H1 (cell line): ENCODE results near the gene ADCY3. TPM values are rescaled to one million over a fixed set of nuclear protein-coding genes. Genes with fewer than 3 reads are reported as not detected.

ENCODE experiments used
- CTCF ChIA-PET: fragments of 300-600 bp; sonication (Branson Sonifier 250); formaldehyde crosslinking; loops from one replicate; lab custom pipeline; 2021; ENCODE audit not compliant: partially characterized antibody; lab: Charles Lee
- POLR2A ChIA-PET: fragments of 300-600 bp; sonication (Branson Sonifier 250); formaldehyde crosslinking; loops from one replicate; lab custom pipeline; 2021; ENCODE audit warnings: inconsistent platforms; ENCODE audit not compliant: partially characterized antibody; lab: Charles Lee
- DNase-seq, 2 experiments: peaks; one replicate each; pipeline versions ENCODE4 v3.0.0 to v3.0.0-alpha.2; 2010 to 2022; ENCODE audit warnings: low spot score in 2 of 2, low read depth in 1 of 2, mixed read lengths in 1 of 2
- FAIRE-seq: peaks from 2 replicates; lab custom pipeline; 2011; peaks lifted over from hg19 to GRCh38; lab: Jason Lieb, UNC
- H2AFZ ChIP-seq: 2 replicates; pipeline ENCODE4 v1.8.1; 2012; ENCODE audit warnings: low read length, inconsistent platforms
- H2AK5ac ChIP-seq: 2 replicates; pipeline ENCODE4 v1.6.1; 2013; ENCODE audit warnings: low read depth, low read length
- H2BK120ac ChIP-seq: replicated peaks from 2 replicates; pipeline ENCODE3; 2013; ENCODE audit warnings: low read depth, low read length, inconsistent platforms
- H2BK12ac ChIP-seq: 2 replicates; pipeline ENCODE4 v1.6.1; 2013; ENCODE audit warnings: low read depth, low read length
- H2BK15ac ChIP-seq: 2 replicates; pipeline ENCODE4 v1.6.1; 2013; ENCODE audit warnings: low read length
- H2BK20ac ChIP-seq: 2 replicates; pipeline ENCODE4 v1.6.1; 2013; ENCODE audit warnings: low read length
- H2BK5ac ChIP-seq: 2 replicates; pipeline ENCODE4 v1.6.1; 2013; ENCODE audit warnings: low read depth, low read length
- H3K14ac ChIP-seq: 2 replicates; pipeline ENCODE4 v1.6.1; 2013; ENCODE audit warnings: inconsistent platforms; ENCODE audit not compliant: insufficient read length
- H3K18ac ChIP-seq: 2 replicates; pipeline ENCODE4 v1.6.1; 2013; ENCODE audit warnings: low read length; ENCODE audit errors: extremely low read depth
- H3K23ac ChIP-seq: 2 replicates; pipeline ENCODE4 v1.6.1; 2013; ENCODE audit warnings: inconsistent platforms; ENCODE audit not compliant: insufficient read length
- H3K23me2 ChIP-seq: 2 replicates; pipeline ENCODE4 v1.6.1; 2013; ENCODE audit warnings: low read depth, low read length
- H3K27ac ChIP-seq: 2 replicates; pipeline ENCODE4 v1.6.1; 2011; ENCODE audit warnings: low read depth, low read length, inconsistent platforms
- H3K27me3 ChIP-seq, 4 experiments: replicated peaks in 1 of 4; 1 replicate in 1 of 4; 2 replicates in 3 of 4; pipeline versions ENCODE4 v1.6.1 to v1.8.1; 2011 to 2013; ENCODE audit warnings: low read length in 3 of 4, mild to moderate bottlenecking in 3 of 4, inconsistent platforms in 2 of 4, mixed read lengths in 2 of 4, moderate library complexity in 1 of 4; ENCODE audit not compliant: control insufficient read depth in 3 of 4, insufficient read depth in 3 of 4; ENCODE audit errors: extremely low read depth in 1 of 4
- H3K36me3 ChIP-seq, 4 experiments: 2 replicates each; pipeline versions ENCODE4 v1.6.1 to v1.8.1; 2011 to 2013; ENCODE audit warnings: mild to moderate bottlenecking in 4 of 4, low read length in 3 of 4, moderate library complexity in 2 of 4, control low read depth in 1 of 4, inconsistent platforms in 1 of 4; ENCODE audit not compliant: insufficient read depth in 4 of 4, control insufficient read depth in 2 of 4
- H3K4ac ChIP-seq: replicated peaks from 2 replicates; pipeline ENCODE3; 2013; ENCODE audit warnings: low read length, low read depth, mixed read lengths, inconsistent platforms; ENCODE audit not compliant: insufficient read length
- H3K4me1 ChIP-seq, 4 experiments: replicated peaks in 1 of 4; 1 replicate in 1 of 4; 2 replicates in 3 of 4; pipeline versions ENCODE4 v1.6.1 to v1.8.1; 2011 to 2013; ENCODE audit warnings: low read length in 3 of 4, inconsistent platforms in 2 of 4, mixed read lengths in 1 of 4; ENCODE audit not compliant: insufficient read depth in 4 of 4, control insufficient read depth in 3 of 4
- H3K4me2 ChIP-seq, 2 experiments: 2 replicates each; pipeline versions ENCODE4 v1.6.1 to v1.8.1; 2011 to 2013; ENCODE audit warnings: low read depth in 2 of 2, low read length in 2 of 2, control low read depth in 1 of 2, inconsistent platforms in 1 of 2, mild to moderate bottlenecking in 1 of 2; ENCODE audit not compliant: insufficient read depth in 1 of 2
- H3K4me3 ChIP-seq, 4 experiments: fragments of 200-600, 300-600 bp in 1 of 4; sonication (generic), shearing (Covaris generic), sonication (Bioruptor Twin) in 1 of 4; 2 replicates each; pipeline versions ENCODE4 v1.5.1 to v1.8.1; 2011 to 2016; ENCODE audit warnings: low read length in 4 of 4, low read depth in 3 of 4, control low read depth in 2 of 4, inconsistent platforms in 2 of 4, mild to moderate bottlenecking in 2 of 4, mixed read lengths in 1 of 4, moderate library complexity in 1 of 4; ENCODE audit not compliant: insufficient read depth in 2 of 4; ENCODE audit errors: extremely low read depth in 1 of 4
- H3K56ac ChIP-seq: replicated peaks from 2 replicates; pipeline ENCODE3; 2013; ENCODE audit warnings: low read depth, mild to moderate bottlenecking, mixed read lengths, low read length, inconsistent platforms; ENCODE audit not compliant: insufficient read length
- H3K79me1 ChIP-seq: 2 replicates; pipeline ENCODE4 v1.6.1; 2013; ENCODE audit warnings: low read depth, low read length, control low read depth
- H3K79me2 ChIP-seq, 2 experiments: 2 replicates each; pipeline versions ENCODE4 v1.6.1 to v1.8.1; 2012 to 2013; ENCODE audit warnings: low read length in 2 of 2, mild to moderate bottlenecking in 2 of 2, inconsistent platforms in 1 of 2; ENCODE audit not compliant: insufficient read depth in 2 of 2, control insufficient read depth in 1 of 2
- H3K9ac ChIP-seq, 4 experiments: replicated peaks in 1 of 4; 1 replicate in 1 of 4; 2 replicates in 3 of 4; pipeline versions ENCODE4 v1.6.1 to v1.8.1; 2011 to 2013; ENCODE audit warnings: low read depth in 3 of 4, low read length in 3 of 4, control low read depth in 2 of 4, mild to moderate bottlenecking in 2 of 4, moderate library complexity in 2 of 4, inconsistent platforms in 1 of 4; ENCODE audit errors: extremely low read depth in 1 of 4
- H3K9me3 ChIP-seq, 2 experiments: 2 replicates each; pipeline versions ENCODE4 v1.6.1 to v1.8.1; 2012 to 2013; ENCODE audit warnings: mild to moderate bottlenecking in 2 of 2, moderate library complexity in 2 of 2, control low read depth in 1 of 2, inconsistent platforms in 1 of 2, low read depth in 1 of 2, low read length in 1 of 2, mixed read lengths in 1 of 2; ENCODE audit not compliant: insufficient read depth in 2 of 2
- H4K20me1 ChIP-seq, 2 experiments: replicated peaks in 1 of 2; 2 replicates each; pipeline versions ENCODE3 to v1.8.1; 2011 to 2013; ENCODE audit warnings: inconsistent platforms in 2 of 2, low read length in 2 of 2, mild to moderate bottlenecking in 1 of 2; ENCODE audit not compliant: insufficient read depth in 2 of 2, control insufficient read depth in 1 of 2
- H4K5ac ChIP-seq: 2 replicates; pipeline ENCODE4 v1.6.1; 2013; ENCODE audit warnings: low read length, low read depth, mixed read lengths, inconsistent platforms; ENCODE audit not compliant: insufficient read length
- H4K8ac ChIP-seq: 2 replicates; pipeline ENCODE4 v1.8.0; 2013; ENCODE audit warnings: mild to moderate bottlenecking, moderate library complexity, low read length, inconsistent platforms; ENCODE audit not compliant: insufficient read depth; ENCODE audit errors: extremely low read depth
- H4K91ac ChIP-seq: replicated peaks from 2 replicates; pipeline ENCODE3; 2013; ENCODE audit warnings: low read length, mixed read lengths, inconsistent platforms; ENCODE audit not compliant: insufficient read length
- GTF2F1 ChIP-seq: IDR thresholded peaks from 2 replicates; pipeline ENCODE4 v1.6.1; 2012; ENCODE audit warnings: low read depth, low read length, improper control_type of control experiment, borderline replicate concordance
- RXRA ChIP-seq: IDR thresholded peaks from 2 replicates; pipeline ENCODE4 v1.6.1; 2011; ENCODE audit warnings: low read depth, mild to moderate bottlenecking, low read length, moderate library complexity; ENCODE audit not compliant: insufficient read depth
- TCF12 ChIP-seq: IDR thresholded peaks from 2 replicates; pipeline ENCODE4 v1.6.1; 2011; ENCODE audit warnings: low read depth, mild to moderate bottlenecking, low read length
- YY1 ChIP-seq: IDR thresholded peaks from 2 replicates; pipeline ENCODE4 v1.6.1; 2011; ENCODE audit warnings: low read depth, mild to moderate bottlenecking, low read length
- WGBS, 2 experiments: shearing (Covaris generic) in 1 of 2; methylation state at CpG; one replicate each; pipeline versions ENCODE4 v1.1.6 to v1.1.7; 2013 to 2015; ENCODE audit warnings: low lambda C conversion rate in 2 of 2, mixed read lengths in 2 of 2, inconsistent platforms in 1 of 2, low coverage in 1 of 2, missing lambda C conversion rate in 1 of 2; ENCODE audit not compliant: insufficient replicate concordance in 2 of 2, insufficient coverage in 1 of 2, insufficient read length in 1 of 2; ENCODE audit errors: extremely low coverage in 1 of 2, missing lambda C conversion rate in 1 of 2; 5-methylcytosine and 5-hydroxymethylcytosine counted together
- polyA plus RNA-seq, 7 experiments: library from polyadenylated mRNA; depleted of rRNA in 3 of 7; stranded (reverse) in 5 of 7; unstranded in 2 of 7; fragments of >200 nt in 5 of 7; fragments of 200-250 nt in 2 of 7; gene quantifications; 1 replicate in 5 of 7; 2 replicates in 1 of 7; 4 replicates in 1 of 7; pipeline versions ENCODE4 v1.2.1 to v1.2.3, GENCODE V29; 2011 to 2013; ENCODE audit warnings: missing spikeins in 2 of 7, mixed read lengths in 2 of 7
- total RNA-seq: library from RNA; stranded (reverse); fragmentation: NEBNext Ultra II Directional; extraction: Animal tissue kit (Norgen Biotek cat#: 25700); gene quantifications from 2 replicates; pipeline ENCODE4 v1.2.1, GENCODE V29; 2021

ADCY3 gene
- total and polyA plus RNA-seq, 2 of the 8 experiments (the other 6 are each of a cell fraction or from before 2014, with no cell fraction given) = 45.1 to 52.9 TPM

DNA sequence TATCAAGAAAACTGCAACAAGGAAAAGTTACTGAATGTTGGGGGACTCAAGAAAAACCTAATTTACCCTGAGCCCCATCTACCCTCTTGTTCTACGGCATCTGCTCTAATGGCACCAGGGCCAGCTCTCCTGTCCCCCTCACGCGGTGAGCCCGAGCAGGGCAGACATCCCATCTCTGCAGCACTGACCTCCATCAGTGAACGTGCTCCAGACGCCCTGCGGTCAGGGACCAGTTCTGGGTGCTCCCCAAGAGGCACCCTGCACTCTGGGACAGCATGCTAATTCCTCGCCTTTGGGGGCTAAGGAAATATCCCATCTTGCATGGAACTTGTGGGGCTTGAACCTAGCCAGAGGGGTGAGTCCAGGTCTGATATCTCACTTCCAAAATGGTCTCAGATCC, 83.8 kb downstream of the ADCY3 start:
- no peak overlapping the region for H3K9ac ChIP-seq
- H2BK120ac ChIP-seq = no peak overlapping the region
- H2AK5ac ChIP-seq = no peak overlapping the region
- H3K14ac ChIP-seq = no peak overlapping the region
- H2BK15ac ChIP-seq = no peak overlapping the region
- ChIA-PET CTCF (interaction anchor here (0.6 to 1.1 kb wide), 2 partner anchors 30 to 75 kb away, joined by 3 read pairs; no protein-coding TSS in a partner anchor), POLR2A (no interaction called here)
- H3K79me1 ChIP-seq = no peaks in the 10 kb centered on the region; the same call in 1 of the 2 replicates
- FAIRE-seq (no peak), DNase-seq (no peak)
- no peak overlapping the region for H2BK12ac ChIP-seq
- H3K4ac ChIP-seq = no peak overlapping the region
- TF ChIP-seq YY1 (no peak), TCF12 (no peak), GTF2F1 (no peak), RXRA (no peak)
- H3K27ac ChIP-seq = no peak overlapping the region
- no peak overlapping the region for H3K23ac ChIP-seq
- no peaks in the 10 kb centered on the region for H3K27me3 ChIP-seq
- peaks cover 2 to 10% of the 10 kb centered on the region in 2 experiments; a peak in 1 of 4 replicates for H3K9me3 ChIP-seq
- H4K20me1 ChIP-seq = no peaks in the 10 kb centered on the region
- H3K4me2 ChIP-seq = no peak overlapping the region
- H3K4me3 ChIP-seq = no peak overlapping the region
- no peak overlapping the region for H4K91ac ChIP-seq
- no peaks in the 10 kb centered on the region; a peak in 1 of 4 replicates for H3K79me2 ChIP-seq
- 97% methylated on average over 8 of the region's 8 CpGs; no CpG with 5 or more reads in 1 of the 2 experiments for WGBS, 2 experiments
- peaks cover 0 to 14% (median 6%) of the 10 kb centered on the region in 4 experiments; a peak in 5 of 7 replicates for H3K4me1 ChIP-seq
- H2BK20ac ChIP-seq = no peak overlapping the region
- H3K56ac ChIP-seq = no peak overlapping the region
- no peak overlapping the region for H3K18ac ChIP-seq
- no peak overlapping the region for H4K8ac ChIP-seq
- H4K5ac ChIP-seq = no peak overlapping the region
- H2BK5ac ChIP-seq = no peak overlapping the region
- H3K23me2 ChIP-seq = no peaks in the 10 kb centered on the region
- H2AFZ ChIP-seq = no peak overlapping the region
- peaks cover 0 to 16% (median 2%) of the 10 kb centered on the region in 4 experiments; a peak in 4 of 8 replicates for H3K36me3 ChIP-seq
